HepG2 (cell line): ENCODE data around the gene POLR3GL. TPM values are rescaled to one million over a fixed set of nuclear protein-coding genes. Genes with fewer than 3 reads are reported as not detected.

Experiments used
- ATAC-seq: fragments of 200-7000 bp; cut with Tn5 transposase; 3 replicates; pipeline ENCODE4 v1.9.1; 2020; ENCODE audit warnings: mild to moderate bottlenecking, moderate library complexity
- BruUV-seq: library from RNA; stranded (reverse); fragments of 400-500 nt; replicated peaks from 2 replicates; lab custom pipeline; 2021; lab: Mats Ljungman, UMichigan
- CTCF ChIA-PET: fragments of 300-600 bp; formaldehyde crosslinking; extraction: SDS; loops from one replicate; lab custom pipeline; 2021; ENCODE audit warnings: low total read pairs, inconsistent platforms, low intra/inter-chr PET ratio; lab: Yijun Ruan, JAX
- POLR2A ChIA-PET: fragments of 350-600 bp; sonication (Branson Sonifier 250); formaldehyde crosslinking; loops from one replicate; lab custom pipeline; 2020; ENCODE audit warnings: antibody characterized with exemption, inconsistent platforms; lab: Yijun Ruan, JAX
- DNase-seq: peaks from one replicate; pipeline ENCODE4 v3.0.0-alpha.2; 2015; ENCODE audit warnings: low spot score
- FAIRE-seq: peaks from 3 replicates; lab custom pipeline; 2011; peaks lifted over from hg19 to GRCh38; lab: Jason Lieb, UNC
- H2AFZ ChIP-seq: one replicate; pipeline ENCODE4 v1.6.1; 2011; ENCODE audit warnings: low read length, inconsistent platforms
- H3K27ac ChIP-seq: fragments of 300-600 bp; 3 replicates; pipeline ENCODE4 v1.8.0; 2011; ENCODE audit warnings: mixed run types, mild to moderate bottlenecking, mixed read lengths, low read length, inconsistent platforms; ENCODE audit not compliant: insufficient read depth; ENCODE audit errors: extremely low read length
- H3K27me3 ChIP-seq, 2 experiments: fragments of 200-600 bp in 1 of 2; 2 replicates in 1 of 2; 3 replicates in 1 of 2; pipeline versions ENCODE4 v1.6.0 to v1.8.0; 2011; ENCODE audit warnings: low read length in 2 of 2, mild to moderate bottlenecking in 2 of 2, moderate library complexity in 2 of 2, inconsistent platforms in 1 of 2; ENCODE audit not compliant: insufficient read depth in 2 of 2, control insufficient read depth in 1 of 2
- H3K36me3 ChIP-seq, 2 experiments: fragments of 200-600 bp in 1 of 2; replicated peaks in 1 of 2; 2 replicates in 1 of 2; 3 replicates in 1 of 2; pipeline versions ENCODE4 v1.5.1 to v1.8.0; 2011; ENCODE audit warnings: low read length in 2 of 2, inconsistent platforms in 1 of 2; ENCODE audit not compliant: insufficient read depth in 2 of 2, control insufficient read depth in 1 of 2
- H3K4me1 ChIP-seq: 2 replicates; pipeline ENCODE4 v1.5.1; 2012; ENCODE audit warnings: low read length, inconsistent platforms; ENCODE audit not compliant: insufficient read depth
- H3K4me2 ChIP-seq: 2 replicates; pipeline ENCODE4 v1.6.0; 2011; ENCODE audit warnings: low read depth, low read length, inconsistent platforms
- H3K4me3 ChIP-seq, 3 experiments: fragments of 200-600 bp in 1 of 3; sonication (generic), shearing (Covaris generic) in 1 of 3; replicated peaks in 1 of 3; 2 replicates each; pipeline ENCODE4 v1.5.1; 2011 to 2016; ENCODE audit warnings: low read length in 3 of 3, inconsistent platforms in 2 of 3, low read depth in 2 of 3, mild to moderate bottlenecking in 2 of 3, control low read depth in 1 of 3, mixed read lengths in 1 of 3; ENCODE audit not compliant: insufficient read depth in 1 of 3
- H3K79me2 ChIP-seq: one replicate; pipeline ENCODE4 v1.6.1; 2011; ENCODE audit warnings: low read length, inconsistent platforms; ENCODE audit not compliant: insufficient read depth
- H3K9ac ChIP-seq: 2 replicates; pipeline ENCODE4 v1.6.0; 2011; ENCODE audit warnings: mild to moderate bottlenecking, low read depth, low read length, inconsistent platforms; ENCODE audit not compliant: insufficient read depth
- H3K9me3 ChIP-seq: 2 replicates; pipeline ENCODE4 v1.5.1; 2012; ENCODE audit warnings: mild to moderate bottlenecking, low read length
- H4K20me1 ChIP-seq: 2 replicates; pipeline ENCODE4 v1.6.0; 2011; ENCODE audit warnings: inconsistent platforms, mild to moderate bottlenecking, low read length, moderate library complexity; ENCODE audit not compliant: insufficient read depth
- DNMT3B ChIP-seq: conservative IDR thresholded peaks from 2 replicates; pipeline ENCODE4 v1.6.1; 2016; ENCODE audit warnings: missing biosample characterization, control low read depth
- EHMT2 ChIP-seq: fragments of 200-600 bp; sonication (generic); IDR thresholded peaks from 2 replicates; pipeline ENCODE4 v1.7.0; 2017; ENCODE audit warnings: antibody characterized with exemption, low read depth, low read length, borderline replicate concordance
- HES4 ChIP-seq: sonication (generic); formaldehyde crosslinking; IDR thresholded peaks from 2 replicates; pipeline ENCODE4 v1.9.0; 2021; ENCODE audit warnings: mild to moderate bottlenecking, missing genetic modification reagents, borderline replicate concordance
- KLF6 ChIP-seq: IDR thresholded peaks from 2 replicates; pipeline ENCODE4 v1.8.0; 2016; ENCODE audit warnings: missing biosample characterization, missing genetic modification reagents
- MXD3 ChIP-seq: IDR thresholded peaks from 2 replicates; pipeline ENCODE4 v1.6.1; 2016; ENCODE audit warnings: mild to moderate bottlenecking, missing biosample characterization, missing genetic modification reagents
- MYNN ChIP-seq: sonication (generic); formaldehyde crosslinking; IDR thresholded peaks from 2 replicates; pipeline ENCODE4 v1.4.0; 2020; ENCODE audit warnings: mild to moderate bottlenecking, low read depth, missing genetic modification reagents
- SNAI1 ChIP-seq: sonication (generic); formaldehyde crosslinking; IDR thresholded peaks from 2 replicates; pipeline ENCODE4 v1.5.0; 2020; ENCODE audit warnings: mild to moderate bottlenecking, missing genetic modification reagents, borderline replicate concordance
- ZMAT3 ChIP-seq: sonication (generic); formaldehyde crosslinking; conservative IDR thresholded peaks from 2 replicates; pipeline ENCODE4 v1.7.0; 2021; ENCODE audit warnings: missing genetic modification reagents
- ZNF331 ChIP-seq: sonication (generic); formaldehyde crosslinking; IDR thresholded peaks from 2 replicates; pipeline ENCODE4 v1.4.0; 2020; ENCODE audit warnings: missing genetic modification reagents
- ZNF672 ChIP-seq: sonication (generic); formaldehyde crosslinking; IDR thresholded peaks from 2 replicates; pipeline ENCODE4 v1.8.1; 2022; ENCODE audit warnings: missing genetic modification reagents
- ZNF710 ChIP-seq: sonication (generic); formaldehyde crosslinking; IDR thresholded peaks from 2 replicates; pipeline ENCODE4 v1.5.0; 2020; ENCODE audit warnings: mild to moderate bottlenecking, missing genetic modification reagents, borderline replicate concordance
- ZNF841 ChIP-seq: sonication (generic); formaldehyde crosslinking; IDR thresholded peaks from 2 replicates; pipeline ENCODE4 v1.8.1; 2023; ENCODE audit warnings: missing genetic modification reagents, borderline replicate concordance
- ZSCAN29 ChIP-seq: sonication (generic); formaldehyde crosslinking; conservative IDR thresholded peaks from 2 replicates; pipeline ENCODE4 v1.4.0; 2020; ENCODE audit warnings: mild to moderate bottlenecking, missing genetic modification reagents
- ZSCAN9 ChIP-seq: IDR thresholded peaks from 2 replicates; pipeline ENCODE4 v1.6.1; 2016; ENCODE audit warnings: borderline replicate concordance
- WGBS: methylation state at CpG from one replicate; pipeline ENCODE4 v1.1.6; 2017; ENCODE audit warnings: low lambda C conversion rate; 5-methylcytosine and 5-hydroxymethylcytosine counted together
- in situ Hi-C: cut with HindIII; loops from 2 replicates; pipeline ENCODE4 v1.10.0; 2017; ENCODE audit warnings: low pct_unique_long_range_greater_than_20kb; ENCODE audit not compliant: extremely low pct_ligation_motif_present
- intact Hi-C: fragments of 100-400 bp; cut with micrococcal nuclease; formaldehyde crosslinking; loops from one replicate; pipeline ENCODE4 v1.10.0; 2022; ENCODE audit not compliant: unreplicated experiment
- polyA plus RNA-seq, 8 experiments: library from polyadenylated mRNA; depleted of rRNA in 3 of 8; stranded (reverse) in 7 of 8; unstranded in 1 of 8; fragments of >200 nt; fragmentation: Illumina TruSeq in 4 of 8; extraction: Trizol in 4 of 8; gene quantifications; 2 replicates each; pipeline versions ENCODE4 v1.2.1 to v1.2.3, GENCODE V29; 2011 to 2016; ENCODE audit warnings: low read depth in 4 of 8, missing spikeins in 1 of 8, mixed read lengths in 1 of 8; ENCODE audit not compliant: insufficient read depth in 1 of 8
- total RNA-seq, 5 experiments: library from RNA; depleted of rRNA; stranded (reverse); fragments of >200 nt; fragmentation: Illumina TruSeq; extraction: Trizol; gene quantifications; 2 replicates each; pipeline ENCODE4 v1.2.3, GENCODE V29; 2016; ENCODE audit warnings: low read depth in 1 of 5
- TF ChIP-seq, protein P1 (sequence below): sonication (generic); formaldehyde crosslinking; IDR thresholded peaks from 2 replicates; pipeline ENCODE4 v1.5.1; 2020; ENCODE audit warnings: missing genetic modification reagents, mild to moderate bottlenecking, borderline replicate concordance
- TF ChIP-seq, protein P2 (sequence below): sonication (generic); formaldehyde crosslinking; IDR thresholded peaks from 2 replicates; pipeline ENCODE4 v1.4.0; 2020; ENCODE audit warnings: mild to moderate bottlenecking, missing genetic modification reagents
- TF ChIP-seq, protein P3 (sequence below): sonication (generic); formaldehyde crosslinking; IDR thresholded peaks from 2 replicates; pipeline ENCODE4 v1.5.0; 2020; ENCODE audit warnings: missing genetic modification reagents

POLR3GL gene
- total and polyA plus RNA-seq, 2 of the 13 experiments (the other 11 are each of a cell fraction or from before 2014, with no cell fraction given): 11.5 to 12.4 TPM

GRCh38 chr1:145996433-145997015, 32.0 kb downstream of the POLR3GL start, which contains the start of gene TXNIP:
Gene TXNIP, minus strand, starts transcription at chr1:145996579. Its CDS starts 313 bp downstream, at chr1:145996266.
- H2AFZ ChIP-seq: no peak within 1 kb of the TSS
- peaks cover 33% of the 10 kb centered on the region for H3K79me2 ChIP-seq
- peak within 1 kb of the TSS; percentile 93 for H3K9ac ChIP-seq
- CTCF ChIA-PET: interaction anchor here (0.8 kb wide), 1 partner anchor 105 kb away, joined by 4 read pairs; no protein-coding TSS in a partner anchor
- in situ Hi-C loops (no loop called here), intact Hi-C loops (no loop called here)
- under 1% methylated on average over 26 of the region's 30 CpGs for WGBS
- peaks cover 45% of the 10 kb centered on the region for H4K20me1 ChIP-seq
- peak within 1 kb of the TSS; percentile 68 to 98 (median 91) for H3K4me3 ChIP-seq
- peak within 1 kb of the TSS; percentile 97 for H3K4me2 ChIP-seq
- peak within 1 kb of the TSS; percentile 94 for H3K27ac ChIP-seq
- no peaks in the 10 kb centered on the region for H3K9me3 ChIP-seq
- H3K27me3 ChIP-seq: no peaks in the 10 kb centered on the region; a peak in 1 of 5 replicates
- no TSS peak for BruUV-seq
- DNase-seq (peak; percentile 94), FAIRE-seq (peak; percentile 86), ATAC-seq (peak; percentile 99)
- peaks cover 67% of the 10 kb centered on the region for H3K4me1 ChIP-seq
- POLR2A ChIA-PET: interaction anchor here (0.7 to 2.9 kb wide), 6 partner anchors 11 to 69 kb away, joined by 3 to 10 read pairs (median 3); partner anchors contain the start of genes ANKRD34A, LIX1L, POLR3GL and RBM8A
- peaks cover 2 to 22% of the 10 kb centered on the region in 2 experiments; a peak in 3 of 5 replicates for H3K36me3 ChIP-seq
- TF ChIP-seq ZNF672 (no peak), HES4 (CRISPR knock-in tag) (peak; percentile 80; the same call in 1 of the 2 replicates), ZSCAN9 (CRISPR knock-in tag) (peak; percentile 92), ZMAT3 (CRISPR knock-in tag) (peak; percentile 88), KLF6 (CRISPR knock-in tag) (peak; percentile 97), DNMT3B (CRISPR knock-in tag) (peak; percentile 94), ZNF331 (CRISPR knock-in tag) (peak; percentile 89), ZNF841 (CRISPR knock-in tag) (no peak), MXD3 (peak; percentile 26; the same call in 1 of the 2 replicates), EHMT2 (no peak), SNAI1 (CRISPR knock-in tag) (no peak), ZSCAN29 (no peak; the same call in none of the 2 replicates), MYNN (CRISPR knock-in tag) (peak; percentile 81; the same call in 1 of the 2 replicates), ZNF710 (CRISPR knock-in tag) (peak; percentile 86; the same call in 1 of the 2 replicates)
- TF ChIP-seq, protein P1, sequence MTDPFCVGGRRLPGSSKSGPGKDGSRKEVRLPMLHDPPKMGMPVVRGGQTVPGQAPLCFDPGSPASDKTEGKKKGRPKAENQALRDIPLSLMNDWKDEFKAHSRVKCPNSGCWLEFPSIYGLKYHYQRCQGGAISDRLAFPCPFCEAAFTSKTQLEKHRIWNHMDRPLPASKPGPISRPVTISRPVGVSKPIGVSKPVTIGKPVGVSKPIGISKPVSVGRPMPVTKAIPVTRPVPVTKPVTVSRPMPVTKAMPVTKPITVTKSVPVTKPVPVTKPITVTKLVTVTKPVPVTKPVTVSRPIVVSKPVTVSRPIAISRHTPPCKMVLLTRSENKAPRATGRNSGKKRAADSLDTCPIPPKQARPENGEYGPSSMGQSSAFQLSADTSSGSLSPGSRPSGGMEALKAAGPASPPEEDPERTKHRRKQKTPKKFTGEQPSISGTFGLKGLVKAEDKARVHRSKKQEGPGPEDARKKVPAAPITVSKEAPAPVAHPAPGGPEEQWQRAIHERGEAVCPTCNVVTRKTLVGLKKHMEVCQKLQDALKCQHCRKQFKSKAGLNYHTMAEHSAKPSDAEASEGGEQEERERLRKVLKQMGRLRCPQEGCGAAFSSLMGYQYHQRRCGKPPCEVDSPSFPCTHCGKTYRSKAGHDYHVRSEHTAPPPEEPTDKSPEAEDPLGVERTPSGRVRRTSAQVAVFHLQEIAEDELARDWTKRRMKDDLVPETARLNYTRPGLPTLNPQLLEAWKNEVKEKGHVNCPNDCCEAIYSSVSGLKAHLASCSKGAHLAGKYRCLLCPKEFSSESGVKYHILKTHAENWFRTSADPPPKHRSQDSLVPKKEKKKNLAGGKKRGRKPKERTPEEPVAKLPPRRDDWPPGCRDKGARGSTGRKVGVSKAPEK (CRISPR knock-in tag): no peak
- TF ChIP-seq, protein P2, sequence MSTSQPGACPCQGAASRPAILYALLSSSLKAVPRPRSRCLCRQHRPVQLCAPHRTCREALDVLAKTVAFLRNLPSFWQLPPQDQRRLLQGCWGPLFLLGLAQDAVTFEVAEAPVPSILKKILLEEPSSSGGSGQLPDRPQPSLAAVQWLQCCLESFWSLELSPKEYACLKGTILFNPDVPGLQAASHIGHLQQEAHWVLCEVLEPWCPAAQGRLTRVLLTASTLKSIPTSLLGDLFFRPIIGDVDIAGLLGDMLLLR (CRISPR knock-in tag): peak; percentile 71; the same call in 1 of the 2 replicates
- TF ChIP-seq, protein P3, sequence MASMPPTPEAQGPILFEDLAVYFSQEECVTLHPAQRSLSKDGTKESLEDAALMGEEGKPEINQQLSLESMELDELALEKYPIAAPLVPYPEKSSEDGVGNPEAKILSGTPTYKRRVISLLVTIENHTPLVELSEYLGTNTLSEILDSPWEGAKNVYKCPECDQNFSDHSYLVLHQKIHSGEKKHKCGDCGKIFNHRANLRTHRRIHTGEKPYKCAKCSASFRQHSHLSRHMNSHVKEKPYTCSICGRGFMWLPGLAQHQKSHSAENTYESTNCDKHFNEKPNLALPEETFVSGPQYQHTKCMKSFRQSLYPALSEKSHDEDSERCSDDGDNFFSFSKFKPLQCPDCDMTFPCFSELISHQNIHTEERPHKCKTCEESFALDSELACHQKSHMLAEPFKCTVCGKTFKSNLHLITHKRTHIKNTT (CRISPR knock-in tag): no peak
